ENCODE measurements around the gene PACS2. TPM values are rescaled to one million over a fixed set of nuclear protein-coding genes. Genes with fewer than 3 reads are reported as not detected.

The PACS2 gene
- total and polyA plus RNA-seq, 2 of the 8 experiments (the other 6 are each of a cell fraction or from before 2014, with no cell fraction given), result 38.0 to 62.8 TPM

GRCh38 chr14:105439179-105439578 is 124.6 kb downstream of the PACS2 start (continued):
- no peak for TF ChIP-seq CHD7 (IDR thresholded peaks at IDR 0.05; ENCODE audit: insufficient replicate concordance, low read length)

Data from H1 (cell line).